ENCODE results near the gene PNPLA6. TPM values are rescaled to one million over a fixed set of nuclear protein-coding genes. Genes with fewer than 3 reads are reported as not detected.

PNPLA6 gene
- total RNA-seq, 1 donor from 2014 or later, result 52.7 TPM

DNA sequence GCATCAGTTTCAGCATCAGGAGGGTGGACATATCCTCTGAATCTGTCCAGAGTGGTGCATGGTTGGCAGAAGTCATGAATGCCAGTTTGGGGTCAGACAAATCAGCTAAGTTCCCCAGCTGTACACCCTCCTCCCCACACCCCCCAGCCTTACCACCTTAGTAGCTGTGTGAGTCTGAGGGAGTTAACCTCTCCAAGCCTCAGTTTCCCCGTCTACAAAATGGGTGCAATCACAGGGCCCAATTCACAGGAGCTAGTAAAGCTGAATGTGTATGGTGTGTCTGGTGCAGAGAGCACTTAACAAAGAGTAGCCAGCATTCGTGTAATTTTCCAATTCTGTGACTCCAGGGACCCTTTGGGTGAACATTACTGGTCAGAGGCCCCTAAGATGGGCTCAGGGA lies 33.0 kb upstream of the PNPLA6 start:
- Histone ChIP-seq H3K4me3 (ENCODE audit: low read length in 3 of 3) (no peak overlapping the region), H3K9ac (ENCODE audit: low read depth in 1 of 3, low read length in 3 of 3) (no peak overlapping the region), H3K27me3 (ENCODE audit: control insufficient read depth in 3 of 3, insufficient read depth in 3 of 3, low read length in 3 of 3) (peaks cover 9 to 33% (median 24%) of the 10 kb centered on the region in 3 donors), H3K36me3 (ENCODE audit: control insufficient read depth in 3 of 3, insufficient read depth in 3 of 3, low read length in 3 of 3) (no peaks in the 10 kb centered on the region), H3K27ac (ENCODE audit: low read depth, low read length) (no peak overlapping the region), H3K9me3 (ENCODE audit: control insufficient read depth in 3 of 3, low read length in 3 of 3) (no peaks in the 10 kb centered on the region), H3K4me1 (ENCODE audit: control insufficient read depth in 3 of 3, insufficient read depth in 3 of 3, low read length in 3 of 3) (peaks cover 6 to 11% (median 8%) of the 10 kb centered on the region in 3 donors)

DNA sequence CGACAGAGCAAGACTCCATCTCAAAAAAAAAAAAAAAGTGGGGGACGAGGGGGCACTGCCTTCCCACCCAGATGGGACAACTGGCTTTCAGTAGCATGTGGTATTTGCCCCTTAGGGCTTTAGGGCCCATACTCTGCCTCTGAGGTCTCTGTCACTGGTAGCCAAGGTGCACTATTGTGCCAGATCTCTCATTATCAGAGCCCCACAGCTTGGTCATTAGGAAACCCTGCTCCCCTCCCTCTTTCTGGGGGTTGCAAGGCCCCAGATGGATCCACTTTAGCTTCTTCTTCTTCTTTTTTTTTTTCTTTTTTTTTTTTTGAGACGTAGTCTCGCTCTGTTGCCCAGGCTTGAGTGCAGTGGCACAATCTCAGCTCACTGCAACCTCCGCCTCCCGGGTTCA lies 30.8 kb upstream of the PNPLA6 start:
- no peak overlapping the region for H3K9ac ChIP-seq (ENCODE audit: low read depth in 1 of 3, low read length in 3 of 3)
- H3K36me3 ChIP-seq (ENCODE audit: control insufficient read depth in 3 of 3, insufficient read depth in 3 of 3, low read length in 3 of 3), result no peaks in the 10 kb centered on the region
- no peak overlapping the region for H3K27ac ChIP-seq (ENCODE audit: low read depth, low read length)
- H3K27me3 ChIP-seq (ENCODE audit: control insufficient read depth in 3 of 3, insufficient read depth in 3 of 3, low read length in 3 of 3), result peaks cover 9 to 33% (median 27%) of the 10 kb centered on the region in 3 donors
- H3K4me3 ChIP-seq (ENCODE audit: low read length in 3 of 3), result no peak overlapping the region
- no peaks in the 10 kb centered on the region for H3K9me3 ChIP-seq (ENCODE audit: control insufficient read depth in 3 of 3, low read length in 3 of 3)
- peaks cover 6 to 11% (median 8%) of the 10 kb centered on the region in 3 donors for H3K4me1 ChIP-seq (ENCODE audit: control insufficient read depth in 3 of 3, insufficient read depth in 3 of 3, low read length in 3 of 3)

DNA sequence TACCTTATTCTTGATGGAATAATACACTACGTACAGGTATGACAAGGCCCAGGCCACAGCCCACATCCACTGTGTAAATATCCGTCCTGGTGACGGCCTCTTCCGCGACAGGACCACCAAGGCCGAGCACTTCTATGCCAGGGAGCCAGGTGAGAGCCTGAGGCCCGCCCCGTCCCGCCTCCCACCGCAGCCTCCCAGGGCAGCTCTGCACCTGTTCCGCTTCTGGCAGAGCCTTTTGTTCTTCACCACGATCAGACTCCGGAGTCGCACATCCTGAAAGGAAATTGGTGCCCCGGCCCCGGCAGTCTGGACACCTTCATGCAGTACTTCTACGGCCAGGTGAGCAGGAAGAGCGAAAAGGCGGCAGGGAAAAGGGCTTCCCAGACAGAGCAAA lies 30.2 kb upstream of the PNPLA6 start:
- Histone ChIP-seq H3K4me3 (ENCODE audit: low read length in 3 of 3) (no peak overlapping the region), H3K36me3 (ENCODE audit: control insufficient read depth in 3 of 3, insufficient read depth in 3 of 3, low read length in 3 of 3) (no peaks in the 10 kb centered on the region), H3K27ac (ENCODE audit: low read depth, low read length) (no peak overlapping the region), H3K27me3 (ENCODE audit: control insufficient read depth in 3 of 3, insufficient read depth in 3 of 3, low read length in 3 of 3) (peaks cover 9 to 33% (median 33%) of the 10 kb centered on the region in 3 donors), H3K9me3 (ENCODE audit: control insufficient read depth in 3 of 3, low read length in 3 of 3) (no peaks in the 10 kb centered on the region), H3K4me1 (ENCODE audit: control insufficient read depth in 3 of 3, insufficient read depth in 3 of 3, low read length in 3 of 3) (peaks cover 6 to 11% (median 8%) of the 10 kb centered on the region in 3 donors), H3K9ac (ENCODE audit: low read depth in 1 of 3, low read length in 3 of 3) (peak overlapping the region in 1 of 3 donors; percentile 8)

DNA sequence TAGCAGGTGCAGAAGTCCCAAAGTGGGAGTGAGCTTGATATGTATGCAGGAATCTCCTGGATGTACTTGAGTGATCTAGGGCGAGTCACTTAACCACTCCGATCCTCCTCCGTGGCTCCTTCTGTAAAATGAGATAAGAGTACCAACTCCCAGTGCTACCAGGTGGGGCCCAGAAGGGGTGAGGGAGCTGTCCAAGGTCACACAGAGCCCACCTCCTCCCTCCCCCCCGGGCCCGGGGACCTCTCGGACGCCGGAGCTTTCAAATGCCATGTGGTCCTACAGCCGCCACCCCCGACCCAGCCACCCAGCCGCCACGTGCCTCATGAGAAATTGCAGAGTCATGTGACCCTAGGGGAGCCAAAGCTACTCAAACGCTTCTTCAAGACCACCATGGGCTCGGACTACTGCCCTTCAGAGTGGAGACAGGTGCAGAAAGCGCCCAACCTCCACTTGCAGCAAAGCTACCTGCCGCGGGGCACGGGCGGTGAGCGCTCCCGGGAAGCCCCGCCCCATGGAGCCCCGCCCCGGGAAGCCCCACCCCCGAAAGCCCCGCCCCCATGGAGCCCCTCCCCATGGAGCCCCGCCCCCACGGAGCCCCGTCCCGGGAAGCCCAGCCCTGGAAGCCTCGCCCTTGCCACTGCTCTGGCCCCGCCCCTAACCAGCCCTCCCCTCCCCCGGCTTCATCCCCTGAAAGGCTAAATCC lies 29.7 kb upstream of the PNPLA6 start:
- Histone ChIP-seq H3K4me3 (ENCODE audit: low read length in 3 of 3) (no peak overlapping the region), H3K27me3 (ENCODE audit: control insufficient read depth in 3 of 3, insufficient read depth in 3 of 3, low read length in 3 of 3) (peaks cover 4 to 34% (median 29%) of the 10 kb centered on the region in 3 donors), H3K9ac (ENCODE audit: low read depth in 1 of 3, low read length in 3 of 3) (peak overlapping the region in 1 of 3 donors; percentile 8), H3K36me3 (ENCODE audit: control insufficient read depth in 3 of 3, insufficient read depth in 3 of 3, low read length in 3 of 3) (no peaks in the 10 kb centered on the region), H3K9me3 (ENCODE audit: control insufficient read depth in 3 of 3, low read length in 3 of 3) (no peaks in the 10 kb centered on the region), H3K4me1 (ENCODE audit: control insufficient read depth in 3 of 3, insufficient read depth in 3 of 3, low read length in 3 of 3) (peaks cover 5 to 9% (median 6%) of the 10 kb centered on the region in 3 donors), H3K27ac (ENCODE audit: low read depth, low read length) (no peak overlapping the region)

DNA sequence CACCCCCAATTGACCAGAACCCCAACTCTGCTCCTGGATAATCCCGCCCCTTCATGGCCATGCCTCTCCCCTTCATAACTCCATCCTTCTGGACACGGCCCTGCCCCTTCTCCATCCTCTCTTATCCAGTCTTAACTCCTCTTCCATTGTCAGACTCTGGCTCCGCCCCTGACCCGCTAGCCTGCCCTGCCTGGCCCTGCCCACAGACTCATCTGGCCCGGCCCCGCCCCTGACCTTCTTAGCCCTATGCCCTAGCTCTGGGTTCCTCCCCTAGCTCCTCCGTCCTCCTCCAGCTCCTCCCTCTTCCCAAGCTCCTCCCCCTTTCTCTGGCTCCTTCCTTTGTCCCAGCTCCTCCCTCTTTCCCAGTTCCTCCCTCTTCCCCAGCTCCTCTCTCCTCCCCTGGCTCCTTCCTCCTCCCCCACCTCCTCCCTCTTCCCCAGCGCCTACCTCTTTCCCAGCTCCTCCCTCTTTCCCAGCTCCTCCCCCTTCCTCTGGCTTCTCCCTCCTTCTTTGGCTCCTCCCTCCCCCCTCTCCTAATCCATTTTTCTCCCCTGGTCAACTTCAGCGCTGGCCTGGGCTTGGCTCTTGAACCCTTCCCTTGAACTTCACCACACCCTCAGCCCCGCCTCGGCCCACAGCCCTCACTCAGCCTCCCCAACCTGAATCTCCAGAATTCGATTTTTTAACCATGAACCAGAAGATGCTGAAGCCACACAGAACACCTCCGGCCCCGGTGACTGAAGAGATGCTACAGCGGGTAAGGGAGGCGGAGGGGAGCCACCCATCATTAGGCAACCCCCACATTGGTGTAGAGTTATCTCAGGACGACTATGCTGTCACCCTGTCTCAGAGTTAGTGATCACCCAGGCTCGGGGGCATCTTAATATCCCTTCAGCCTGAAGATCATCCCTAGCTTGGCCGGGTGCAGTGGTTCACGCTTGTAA lies 28.9 kb upstream of the PNPLA6 start:
- Histone ChIP-seq H3K4me1 (ENCODE audit: control insufficient read depth in 3 of 3, insufficient read depth in 3 of 3, low read length in 3 of 3) (peaks cover 0 to 6% (median 4%) of the 10 kb centered on the region in 3 donors), H3K9me3 (ENCODE audit: control insufficient read depth in 3 of 3, low read length in 3 of 3) (no peaks in the 10 kb centered on the region), H3K9ac (ENCODE audit: low read depth in 1 of 3, low read length in 3 of 3) (no peak overlapping the region), H3K27ac (ENCODE audit: low read depth, low read length) (no peak overlapping the region), H3K36me3 (ENCODE audit: control insufficient read depth in 3 of 3, insufficient read depth in 3 of 3, low read length in 3 of 3) (no peaks in the 10 kb centered on the region), H3K4me3 (ENCODE audit: low read length in 3 of 3) (no peak overlapping the region), H3K27me3 (ENCODE audit: control insufficient read depth in 3 of 3, insufficient read depth in 3 of 3, low read length in 3 of 3) (peaks cover 0 to 31% (median 23%) of the 10 kb centered on the region in 3 donors)

GRCh38 chr19:7507884-7508283 lies 27.6 kb upstream of the PNPLA6 start:
- Histone ChIP-seq H3K9me3 (ENCODE audit: control insufficient read depth in 3 of 3, low read length in 3 of 3) (no peaks in the 10 kb centered on the region), H3K27me3 (ENCODE audit: control insufficient read depth in 3 of 3, insufficient read depth in 3 of 3, low read length in 3 of 3) (peaks cover 0 to 23% (median 15%) of the 10 kb centered on the region in 3 donors), H3K27ac (ENCODE audit: low read depth, low read length) (no peak overlapping the region), H3K36me3 (ENCODE audit: control insufficient read depth in 3 of 3, insufficient read depth in 3 of 3, low read length in 3 of 3) (no peaks in the 10 kb centered on the region), H3K4me3 (ENCODE audit: low read length in 3 of 3) (no peak overlapping the region), H3K4me1 (ENCODE audit: control insufficient read depth in 3 of 3, insufficient read depth in 3 of 3, low read length in 3 of 3) (peaks cover 0 to 6% (median 4%) of the 10 kb centered on the region in 3 donors), H3K9ac (ENCODE audit: low read depth in 1 of 3, low read length in 3 of 3) (no peak overlapping the region)

- Histone ChIP-seq H3K4me1 (ENCODE audit: control insufficient read depth in 3 of 3, insufficient read depth in 3 of 3, low read length in 3 of 3) (peaks cover 0 to 6% (median 4%) of the 10 kb centered on the region in 3 donors), H3K36me3 (ENCODE audit: control insufficient read depth in 3 of 3, insufficient read depth in 3 of 3, low read length in 3 of 3) (no peaks in the 10 kb centered on the region), H3K9ac (ENCODE audit: low read depth in 1 of 3, low read length in 3 of 3) (no peak overlapping the region), H3K4me3 (ENCODE audit: low read length in 3 of 3) (no peak overlapping the region), H3K9me3 (ENCODE audit: control insufficient read depth in 3 of 3, low read length in 3 of 3) (no peaks in the 10 kb centered on the region), H3K27ac (ENCODE audit: low read depth, low read length) (no peak overlapping the region), H3K27me3 (ENCODE audit: control insufficient read depth in 3 of 3, insufficient read depth in 3 of 3, low read length in 3 of 3) (peaks cover 0 to 20% (median 12%) of the 10 kb centered on the region in 3 donors)
Observed at GRCh38 chr19:7509625-7510024, 25.9 kb upstream of the PNPLA6 start.

GRCh38 chr19:7512400-7512851 lies 23.1 kb upstream of the PNPLA6 start:
- H3K9me3 ChIP-seq (ENCODE audit: control insufficient read depth in 3 of 3, low read length in 3 of 3), result no peaks in the 10 kb centered on the region
- no peaks in the 10 kb centered on the region for H3K36me3 ChIP-seq (ENCODE audit: control insufficient read depth in 3 of 3, insufficient read depth in 3 of 3, low read length in 3 of 3)
- H3K27me3 ChIP-seq (ENCODE audit: control insufficient read depth in 3 of 3, insufficient read depth in 3 of 3, low read length in 3 of 3), result peaks cover 0 to 12% (median 0%) of the 10 kb centered on the region in 3 donors
- peaks cover 7 to 15% (median 15%) of the 10 kb centered on the region in 3 donors for H3K4me1 ChIP-seq (ENCODE audit: control insufficient read depth in 3 of 3, insufficient read depth in 3 of 3, low read length in 3 of 3)
- H3K27ac ChIP-seq (ENCODE audit: low read depth, low read length), result no peak overlapping the region
- no peak overlapping the region for H3K9ac ChIP-seq (ENCODE audit: low read depth in 1 of 3, low read length in 3 of 3)
- no peak overlapping the region for H3K4me3 ChIP-seq (ENCODE audit: low read length in 3 of 3)

GRCh38 chr19:7513809-7514642 lies 21.5 kb upstream of the PNPLA6 start:
- no peak overlapping the region for H3K27ac ChIP-seq (ENCODE audit: low read depth, low read length)
- no peaks in the 10 kb centered on the region for H3K9me3 ChIP-seq (ENCODE audit: control insufficient read depth in 3 of 3, low read length in 3 of 3)
- H3K27me3 ChIP-seq (ENCODE audit: control insufficient read depth in 3 of 3, insufficient read depth in 3 of 3, low read length in 3 of 3), result peaks cover 0 to 7% (median 0%) of the 10 kb centered on the region in 3 donors
- H3K4me3 ChIP-seq (ENCODE audit: low read length in 3 of 3), result no peak overlapping the region
- H3K4me1 ChIP-seq (ENCODE audit: control insufficient read depth in 3 of 3, insufficient read depth in 3 of 3, low read length in 3 of 3), result peaks cover 7 to 19% (median 15%) of the 10 kb centered on the region in 3 donors
- no peaks in the 10 kb centered on the region for H3K36me3 ChIP-seq (ENCODE audit: control insufficient read depth in 3 of 3, insufficient read depth in 3 of 3, low read length in 3 of 3)
- no peak overlapping the region for H3K9ac ChIP-seq (ENCODE audit: low read depth in 1 of 3, low read length in 3 of 3)

All from skeletal muscle tissue (tissue), 4 donors.